Measurements from ENCODE around the gene PTMA.

- no peak for TF ChIP-seq POLR2A (IDR thresholded peaks at IDR 0.05)
- no peak for TF ChIP-seq CTCF (IDR thresholded peaks at IDR 0.05)
- no peak for TF ChIP-seq EP300 (IDR thresholded peaks at IDR 0.05)
- no peak for TF ChIP-seq POLR2AphosphoS5 (IDR thresholded peaks at IDR 0.05)
These were observed 8.4 kb downstream of the PTMA start for GRCh38 chr2:231716666-231717280.

All from upper lobe of left lung (tissue), 4 donors.